ENCODE measurements around the gene SYTL1.

DNA sequence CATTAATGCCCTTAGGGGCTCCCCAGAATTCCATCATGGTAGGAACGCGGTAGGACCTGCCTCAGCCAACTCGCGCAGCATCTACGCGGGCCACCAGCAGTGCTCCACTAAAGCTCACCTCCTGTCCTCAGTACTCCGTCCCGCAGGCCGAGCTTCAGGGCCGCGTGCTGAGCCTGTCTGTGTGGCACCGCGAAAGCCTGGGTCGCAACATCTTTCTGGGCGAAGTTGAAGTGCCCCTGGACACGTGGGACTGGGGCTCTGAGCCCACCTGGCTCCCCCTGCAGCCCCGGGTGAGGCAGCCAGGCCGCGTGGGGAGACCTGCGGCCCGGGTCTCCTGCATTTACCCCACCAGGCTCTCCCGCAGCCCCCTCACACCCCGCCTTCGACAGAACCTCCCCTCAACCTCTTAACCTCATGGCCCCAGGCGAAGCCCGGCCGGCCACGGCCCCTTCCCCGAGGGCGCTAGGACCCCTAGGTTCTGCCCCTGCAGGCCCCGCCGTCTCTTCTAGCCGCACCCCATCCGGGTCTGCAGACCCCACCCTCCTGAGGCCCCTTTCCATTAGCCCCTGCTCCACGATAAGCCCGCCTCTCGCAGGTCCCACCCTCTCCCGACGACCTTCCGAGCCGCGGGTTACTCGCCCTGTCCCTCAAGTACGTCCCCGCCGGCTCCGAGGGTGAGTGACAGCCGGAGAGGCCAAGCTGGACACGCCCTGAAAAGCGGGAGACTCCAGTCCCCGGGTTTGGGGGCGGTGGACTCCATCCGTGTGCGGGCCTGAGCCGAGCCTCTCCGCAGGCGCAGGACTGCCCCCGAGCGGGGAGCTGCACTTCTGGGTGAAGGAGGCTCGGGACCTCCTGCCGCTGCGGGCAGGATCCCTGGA lies 9.1 kb downstream of the SYTL1 start:
- TF ChIP-seq POLR2A (IDR thresholded peaks at IDR 0.05; ENCODE audit: low read depth, low read length) (no peak), POLR2AphosphoS5 (IDR thresholded peaks at IDR 0.05; ENCODE audit: low read depth, low read length) (no peak)
